Measurements from ENCODE around the gene SLC2A13.

DNA sequence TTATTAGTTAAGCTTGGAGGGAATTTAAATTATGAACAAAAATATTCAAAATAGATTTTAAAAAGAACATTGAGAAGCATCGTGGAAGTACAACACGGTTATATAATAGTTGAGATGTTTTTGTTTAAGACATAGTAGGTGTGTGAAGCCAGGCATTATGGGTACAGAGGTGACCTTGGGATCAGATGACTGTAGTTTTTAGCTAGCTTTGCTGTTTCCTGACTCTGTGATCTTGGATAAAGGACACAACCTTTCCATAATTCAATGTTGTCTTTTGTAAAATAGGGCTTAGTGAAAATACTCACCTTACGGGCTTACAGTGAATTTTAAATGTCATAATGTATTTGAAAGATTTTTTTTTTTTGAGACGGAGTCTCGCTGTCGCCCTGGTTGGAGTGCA, 239.7 kb downstream of the SLC2A13 start:
- TF ChIP-seq POLR2A (IDR thresholded peaks at IDR 0.05; ENCODE audit: low read depth, low read length) (no peak), POLR2AphosphoS5 (IDR thresholded peaks at IDR 0.05; ENCODE audit: low read depth, low read length) (no peak)
